Fibroblast of the aortic adventitia (primary cell): ENCODE results near the gene JMJD1C. TPM values are rescaled to one million over a fixed set of nuclear protein-coding genes. Genes with fewer than 3 reads are reported as not detected.

Source experiments
- DNase-seq: peaks from one replicate; pipeline ENCODE4 v3.0.0-alpha.2; 2010; ENCODE audit warnings: low read depth
- H3K4me3 ChIP-seq: 2 replicates; pipeline ENCODE4 v1.5.1; 2011; ENCODE audit warnings: low read depth, mild to moderate bottlenecking, control low read depth, low read length, moderate library complexity
- total RNA-seq: library from RNA; depleted of rRNA; stranded (reverse); fragments of >200 nt; gene quantifications from 2 replicates; pipeline ENCODE4 v1.2.3, GENCODE V29; 2012; ENCODE audit warnings: low replicate concordance
- TF ChIP-seq, protein P1 (sequence below): IDR thresholded peaks from 2 replicates; pipeline ENCODE4 v1.5.1; 2011; ENCODE audit warnings: mild to moderate bottlenecking, low read length, control low read depth, inconsistent platforms; ENCODE audit not compliant: insufficient read depth

Gene JMJD1C
- total RNA-seq, 1 donor: 120 TPM

DNA sequence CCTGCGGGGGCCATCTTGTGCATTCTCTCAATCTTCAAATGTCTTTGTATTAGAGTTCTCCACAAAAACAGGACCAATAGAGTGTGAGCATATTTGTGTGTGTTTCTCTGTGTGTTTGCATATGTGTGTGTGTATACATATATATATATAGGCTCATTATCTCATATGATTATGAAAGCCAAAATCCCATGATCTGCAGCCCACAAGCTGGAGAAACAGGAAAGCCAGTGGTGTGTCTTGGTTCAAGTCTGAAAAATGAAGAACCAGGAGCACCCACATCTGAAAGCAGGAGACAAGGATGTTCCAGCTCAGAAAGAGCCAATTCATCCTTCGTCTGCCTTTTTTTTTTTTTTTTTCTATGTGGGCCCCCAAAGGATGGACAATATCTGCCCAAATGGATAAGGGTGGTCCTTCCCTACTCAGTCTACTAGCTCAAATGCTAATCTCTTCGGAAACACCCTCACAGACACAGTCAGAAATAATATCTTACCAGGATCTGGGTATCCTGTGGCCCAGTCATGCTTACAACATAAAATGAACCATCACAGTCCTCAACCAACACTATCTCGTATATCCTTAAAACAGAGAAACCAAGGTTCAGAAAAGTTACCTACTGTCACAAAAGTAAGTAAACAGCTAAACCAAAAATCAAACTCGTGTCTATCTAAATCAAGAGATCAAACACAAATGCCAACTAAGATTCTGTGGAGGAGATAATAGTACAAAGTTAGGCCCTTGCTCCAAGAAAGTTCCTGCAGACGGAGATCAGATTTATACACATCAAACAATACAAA is 141.9 kb downstream of the JMJD1C start:
- TF ChIP-seq, protein P1, sequence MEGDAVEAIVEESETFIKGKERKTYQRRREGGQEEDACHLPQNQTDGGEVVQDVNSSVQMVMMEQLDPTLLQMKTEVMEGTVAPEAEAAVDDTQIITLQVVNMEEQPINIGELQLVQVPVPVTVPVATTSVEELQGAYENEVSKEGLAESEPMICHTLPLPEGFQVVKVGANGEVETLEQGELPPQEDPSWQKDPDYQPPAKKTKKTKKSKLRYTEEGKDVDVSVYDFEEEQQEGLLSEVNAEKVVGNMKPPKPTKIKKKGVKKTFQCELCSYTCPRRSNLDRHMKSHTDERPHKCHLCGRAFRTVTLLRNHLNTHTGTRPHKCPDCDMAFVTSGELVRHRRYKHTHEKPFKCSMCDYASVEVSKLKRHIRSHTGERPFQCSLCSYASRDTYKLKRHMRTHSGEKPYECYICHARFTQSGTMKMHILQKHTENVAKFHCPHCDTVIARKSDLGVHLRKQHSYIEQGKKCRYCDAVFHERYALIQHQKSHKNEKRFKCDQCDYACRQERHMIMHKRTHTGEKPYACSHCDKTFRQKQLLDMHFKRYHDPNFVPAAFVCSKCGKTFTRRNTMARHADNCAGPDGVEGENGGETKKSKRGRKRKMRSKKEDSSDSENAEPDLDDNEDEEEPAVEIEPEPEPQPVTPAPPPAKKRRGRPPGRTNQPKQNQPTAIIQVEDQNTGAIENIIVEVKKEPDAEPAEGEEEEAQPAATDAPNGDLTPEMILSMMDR: no peak
- H3K4me3 ChIP-seq: no peak overlapping the region
- no peak for DNase-seq

DNA sequence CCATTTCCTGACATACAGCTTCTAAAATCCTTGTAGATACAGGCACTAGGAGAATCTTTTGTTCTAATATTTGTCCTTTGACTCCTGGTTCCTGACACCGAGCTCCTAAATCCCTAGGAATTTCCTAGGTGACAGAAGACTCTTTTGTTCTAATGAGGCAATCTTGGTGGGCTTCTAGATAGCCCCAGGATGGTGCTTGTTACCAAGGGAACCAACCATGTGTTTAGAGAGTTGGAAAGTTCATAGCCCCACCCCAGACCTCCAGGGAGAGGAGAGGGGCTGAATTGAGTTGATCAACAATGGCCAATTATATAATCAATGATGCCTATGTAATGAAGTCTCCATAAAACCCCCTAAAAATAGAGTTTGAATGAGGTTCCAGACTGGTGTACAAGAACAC is 145.1 kb downstream of the JMJD1C start:
- no peak for DNase-seq
- TF ChIP-seq, protein P1: no peak
- no peak overlapping the region for H3K4me3 ChIP-seq

DNA sequence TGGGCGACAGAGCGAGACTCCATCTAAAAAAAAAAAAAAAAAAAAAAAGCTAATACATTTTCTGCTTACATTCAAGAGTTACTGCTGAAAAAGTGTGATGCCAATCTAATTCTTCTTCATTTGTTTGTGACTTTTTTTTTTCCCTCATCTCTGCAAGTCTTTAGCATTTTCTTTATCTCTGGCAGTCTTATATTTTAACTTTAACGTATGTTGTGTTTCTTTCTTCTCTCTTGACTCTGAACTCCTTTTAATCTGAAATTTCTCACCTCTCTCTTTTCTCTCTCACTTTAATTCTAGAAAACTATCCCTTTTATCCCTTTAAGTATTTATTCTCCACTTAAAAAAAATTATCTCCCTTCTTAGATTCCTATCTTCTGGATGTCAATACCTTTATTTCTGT is 146.5 kb downstream of the JMJD1C start:
- TF ChIP-seq, protein P1: no peak
- DNase-seq: no peak
- no peak overlapping the region for H3K4me3 ChIP-seq

DNA sequence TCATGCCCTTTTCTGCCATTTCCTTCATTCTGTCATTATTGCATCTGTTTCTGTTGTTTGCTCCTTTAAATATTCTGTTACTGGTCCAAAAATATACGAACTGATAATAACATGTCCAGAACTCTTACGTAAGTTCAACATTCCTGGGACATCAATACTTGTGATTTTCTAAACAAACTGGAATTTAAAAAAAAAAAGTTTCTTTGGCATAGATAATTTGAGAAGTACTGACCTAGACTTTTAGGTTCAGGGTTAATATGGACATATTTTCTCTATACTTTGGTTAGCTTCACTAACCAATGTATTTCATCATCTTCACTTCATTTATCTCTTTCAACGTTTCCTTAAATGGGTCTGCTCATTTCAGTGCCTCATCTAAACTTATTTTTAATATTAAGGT is 147.3 kb downstream of the JMJD1C start:
- TF ChIP-seq, protein P1: no peak

DNA sequence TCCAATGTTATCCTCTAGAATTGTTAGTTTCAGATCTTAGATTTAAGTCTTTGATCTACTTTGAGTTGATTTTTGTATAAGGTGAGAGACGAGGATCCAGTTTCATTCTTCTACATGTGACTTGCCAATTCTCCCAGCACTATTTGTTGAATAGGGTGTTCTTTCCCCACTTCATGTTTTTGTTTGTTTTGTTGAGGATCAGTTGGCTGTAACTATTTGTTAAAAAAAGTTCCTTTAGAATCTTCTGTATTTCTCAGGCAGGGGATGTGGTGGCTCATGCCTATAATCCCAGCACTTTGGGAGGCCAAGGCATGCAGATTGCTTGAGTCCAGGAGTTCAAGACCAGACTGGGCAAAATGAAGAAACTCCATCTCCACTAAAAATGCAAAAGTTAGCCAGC is 151.8 kb downstream of the JMJD1C start:
- TF ChIP-seq, protein P1: no peak
- H3K4me3 ChIP-seq: no peak overlapping the region
- no peak for DNase-seq

More for the DNA sequence above, 147.3 kb downstream of the JMJD1C start:
- H3K4me3 ChIP-seq: no peak overlapping the region
- no peak for DNase-seq

DNA sequence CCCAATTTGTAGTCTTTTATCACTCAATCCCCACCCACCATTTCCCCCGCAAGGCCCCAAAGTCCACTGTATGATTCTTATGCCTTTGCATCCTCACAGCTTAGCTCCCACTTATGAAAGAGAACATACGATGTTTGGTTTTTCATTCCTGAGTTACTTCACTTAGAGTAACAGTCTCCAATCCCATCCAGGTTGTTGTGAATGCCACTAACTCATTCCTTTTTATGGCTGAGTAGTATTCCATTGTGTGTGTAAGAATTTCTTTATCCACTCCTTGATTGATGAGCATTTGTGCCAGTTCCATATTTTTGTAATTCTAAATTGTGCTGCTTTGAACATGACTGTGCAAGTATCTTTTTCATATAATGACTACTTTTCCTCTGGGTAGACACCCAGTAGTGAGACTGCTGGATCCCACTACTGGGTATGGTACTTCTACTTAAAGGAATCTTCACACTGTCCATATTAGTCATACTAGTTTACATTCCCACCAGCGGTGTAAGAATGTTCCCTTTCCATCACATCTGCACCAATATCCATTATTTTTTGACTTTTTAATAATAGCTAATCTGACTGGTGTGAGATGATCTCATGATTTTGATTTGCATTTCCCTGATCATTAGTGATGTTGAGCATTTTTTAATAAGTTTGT is 152.6 kb downstream of the JMJD1C start:
- TF ChIP-seq, protein P1: no peak
- DNase-seq: no peak
- H3K4me3 ChIP-seq: no peak overlapping the region
